Measurements from ENCODE around the gene DPYSL3.

DPYSL3 gene

GRCh38 chr5:147427521-147428401 is 82.1 kb downstream of the DPYSL3 start:
- DNase-seq (ENCODE audit: insufficient read length, low spot score) (no peak), FAIRE-seq (no peak)
- TF ChIP-seq CTCF (IDR thresholded peaks at IDR 0.05; ENCODE audit: insufficient read depth, missing control alignments), result no peak

DNA sequence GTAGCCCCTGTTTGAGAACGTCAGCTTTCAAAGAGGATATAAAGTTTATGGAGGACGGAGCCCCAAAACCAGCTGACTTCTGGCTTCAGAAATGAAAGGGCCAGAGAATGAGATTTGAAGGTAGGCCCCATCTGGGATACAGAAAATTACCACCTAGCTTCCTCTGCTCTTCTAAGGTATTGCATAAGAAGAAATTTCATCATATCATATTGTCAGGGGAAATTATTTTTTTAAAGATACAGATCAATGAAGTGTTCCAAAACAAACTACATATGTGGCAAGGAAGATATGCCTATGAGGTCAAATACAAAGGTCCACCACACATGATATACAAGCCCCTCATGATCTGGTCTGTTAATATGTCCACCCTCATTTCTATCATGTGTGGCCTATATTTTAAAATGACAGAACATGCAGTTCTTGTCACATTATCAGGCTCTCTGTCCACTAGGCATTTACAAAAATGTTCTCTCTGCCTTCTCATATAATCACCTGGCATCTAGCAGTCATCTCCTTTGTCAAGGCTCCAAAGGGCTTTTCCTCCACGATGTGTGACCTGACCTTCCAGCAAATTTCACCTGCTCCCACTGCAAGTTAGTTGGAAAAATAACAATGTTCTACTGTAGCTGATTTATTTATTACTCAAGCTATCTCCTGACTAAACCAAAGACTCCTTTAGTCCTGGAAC is 83.1 kb downstream of the DPYSL3 start:
- DNase-seq (ENCODE audit: insufficient read length, low spot score) (no peak), FAIRE-seq (no peak)
- TF ChIP-seq CTCF (IDR thresholded peaks at IDR 0.05; ENCODE audit: insufficient read depth, missing control alignments), result no peak

GRCh38 chr5:147418613-147419012 is 91.3 kb downstream of the DPYSL3 start:
- no peak for TF ChIP-seq CTCF (IDR thresholded peaks at IDR 0.05; ENCODE audit: insufficient read depth, missing control alignments)
- DNase-seq (ENCODE audit: insufficient read length, low spot score) (no peak), FAIRE-seq (no peak)

DNA sequence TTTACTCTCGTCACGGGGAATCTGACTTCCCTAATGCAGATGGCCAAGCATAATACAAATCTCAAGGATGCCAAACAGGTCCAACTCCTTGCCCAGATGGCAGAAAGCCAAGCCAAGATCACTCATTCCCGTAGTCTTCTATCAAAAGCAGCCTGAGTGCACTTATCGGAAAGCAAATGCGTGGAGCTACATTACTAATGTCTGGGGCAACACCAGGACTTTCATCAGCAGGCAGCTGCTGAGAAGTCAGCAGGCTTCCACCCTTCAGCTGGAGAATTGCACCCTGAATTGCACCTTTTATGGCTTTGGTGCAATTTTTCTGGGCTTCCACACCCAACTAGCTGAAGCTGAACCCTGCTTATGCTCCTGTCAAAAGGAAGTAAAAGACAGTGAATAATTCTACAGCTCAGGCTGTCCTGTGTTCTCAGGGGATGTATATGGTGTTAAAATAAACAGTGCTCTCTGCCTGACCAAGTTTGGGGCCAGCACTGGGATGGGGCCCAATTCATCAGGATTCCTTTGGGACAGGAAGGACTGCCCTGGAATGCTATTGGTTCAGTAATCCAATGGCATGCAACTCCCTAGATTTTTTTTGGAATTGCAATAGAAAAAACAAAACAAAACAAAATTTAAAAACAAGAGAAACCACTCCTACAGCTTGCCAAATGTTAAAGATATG is 92.6 kb downstream of the DPYSL3 start:
- no peak for TF ChIP-seq CTCF (IDR thresholded peaks at IDR 0.05; ENCODE audit: insufficient read depth, missing control alignments)
- FAIRE-seq (no peak), DNase-seq (ENCODE audit: insufficient read length, low spot score) (no peak)

GRCh38 chr5:147415651-147416050 is 94.2 kb downstream of the DPYSL3 start:
- FAIRE-seq (no peak), DNase-seq (ENCODE audit: insufficient read length, low spot score) (no peak)
- no peak for TF ChIP-seq CTCF (IDR thresholded peaks at IDR 0.05; ENCODE audit: insufficient read depth, missing control alignments)

DNA sequence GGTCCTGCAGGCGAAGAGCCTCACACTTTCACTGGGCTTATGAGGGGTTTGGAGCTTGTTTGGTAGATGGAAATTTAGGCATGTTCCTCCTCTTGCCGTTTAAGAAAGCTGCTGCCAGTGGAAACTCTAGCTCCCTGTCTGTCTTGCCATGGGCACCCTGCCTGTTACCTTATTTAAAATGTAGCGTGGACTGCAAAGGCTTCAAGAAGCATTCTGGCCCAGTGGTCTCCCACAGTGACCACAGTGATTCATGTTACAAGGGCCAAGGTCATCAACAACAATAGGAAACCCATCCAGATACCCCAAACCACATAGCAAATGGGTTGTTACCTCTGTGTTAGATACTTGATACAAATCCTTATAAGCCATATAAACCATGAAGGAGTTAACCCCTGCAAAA is 96.6 kb downstream of the DPYSL3 start:
- DNase-seq (ENCODE audit: insufficient read length, low spot score), result no peak
- FAIRE-seq, result no peak
- no peak for TF ChIP-seq CTCF (IDR thresholded peaks at IDR 0.05; ENCODE audit: insufficient read depth, missing control alignments)
